Renal cortical epithelial cell (primary cell): ENCODE measurements around the gene RRP1. TPM values are rescaled to one million over a fixed set of nuclear protein-coding genes. Genes with fewer than 3 reads are reported as not detected.

Source experiments
- DNase-seq: peaks from one replicate; pipeline ENCODE4 v3.0.0-alpha.2; 2011; ENCODE audit warnings: low read depth
- total RNA-seq: library from RNA; depleted of rRNA; stranded (reverse); fragments of >200 nt; gene quantifications from 2 replicates; pipeline ENCODE4 v1.2.3, GENCODE V29; 2014

Gene RRP1
- total RNA-seq, 1 donor from 2014 or later: 26.4 TPM

DNA sequence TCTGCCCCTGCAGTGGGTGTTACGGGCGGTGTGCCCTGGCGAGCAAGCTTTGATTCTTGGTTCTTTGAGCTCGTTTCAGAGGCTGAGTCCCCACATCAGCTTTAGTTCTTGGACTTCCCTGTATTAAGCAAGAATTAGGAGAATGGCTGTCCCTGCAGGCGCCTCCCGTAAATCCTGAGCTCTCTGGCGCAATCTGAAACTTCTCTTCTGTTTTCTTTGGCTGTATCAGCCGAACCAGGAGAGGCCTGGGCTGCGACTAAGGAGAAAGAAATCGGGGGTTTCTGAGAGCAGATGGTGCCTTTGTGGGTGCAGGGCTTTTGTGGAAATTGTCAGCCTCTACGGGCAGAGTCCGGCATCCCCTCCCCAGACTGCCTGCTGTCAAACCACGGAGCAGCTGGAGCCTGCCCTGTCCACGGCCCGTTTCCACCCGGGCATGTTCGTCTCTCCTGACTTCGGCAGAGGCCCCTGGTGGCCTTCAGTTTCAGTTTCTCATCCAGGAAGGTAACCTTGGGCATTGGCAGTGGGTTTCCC is 31.2 kb upstream of the RRP1 start:
- no peak for DNase-seq

DNA sequence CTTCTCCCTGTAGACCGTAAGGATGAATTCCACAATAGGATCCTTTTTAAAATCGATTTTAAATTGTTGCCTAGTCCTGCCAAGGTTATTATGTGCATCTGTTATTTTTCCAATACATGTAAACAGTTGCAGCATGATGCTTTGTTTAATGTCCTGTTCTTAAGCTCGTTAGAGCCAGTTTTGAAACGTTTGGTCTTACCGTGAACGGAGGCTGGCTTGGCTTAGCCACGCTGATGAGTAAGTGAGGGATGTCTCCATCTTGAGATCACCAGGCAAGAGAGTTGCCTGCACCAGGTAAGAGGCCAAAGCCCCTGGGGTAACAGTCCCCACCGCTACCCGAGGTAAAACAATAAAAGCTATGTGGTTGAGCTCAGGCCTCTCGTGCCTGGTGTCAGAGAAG is 30.6 kb upstream of the RRP1 start:
- no peak for DNase-seq

DNA sequence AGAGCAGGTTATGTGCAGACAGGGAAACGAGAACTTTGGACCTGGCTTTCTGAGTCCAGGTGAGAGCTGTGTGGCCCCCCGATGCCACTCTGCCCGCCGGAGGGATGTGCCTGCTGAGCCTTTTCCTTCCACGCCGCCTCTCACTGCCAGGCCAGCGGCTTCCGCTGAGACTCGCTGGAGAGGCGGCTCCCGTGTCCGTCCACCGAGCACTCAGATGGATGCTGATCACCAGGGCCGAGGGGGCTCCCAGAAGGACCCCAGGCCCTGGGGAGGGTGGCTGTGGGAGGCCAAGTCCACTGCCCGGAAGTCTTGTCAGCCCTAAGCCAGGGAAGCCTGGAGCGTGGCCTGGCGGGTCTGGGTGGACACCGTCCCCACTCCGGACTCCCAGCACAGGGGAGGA is 29.7 kb upstream of the RRP1 start:
- DNase-seq: no peak

DNA sequence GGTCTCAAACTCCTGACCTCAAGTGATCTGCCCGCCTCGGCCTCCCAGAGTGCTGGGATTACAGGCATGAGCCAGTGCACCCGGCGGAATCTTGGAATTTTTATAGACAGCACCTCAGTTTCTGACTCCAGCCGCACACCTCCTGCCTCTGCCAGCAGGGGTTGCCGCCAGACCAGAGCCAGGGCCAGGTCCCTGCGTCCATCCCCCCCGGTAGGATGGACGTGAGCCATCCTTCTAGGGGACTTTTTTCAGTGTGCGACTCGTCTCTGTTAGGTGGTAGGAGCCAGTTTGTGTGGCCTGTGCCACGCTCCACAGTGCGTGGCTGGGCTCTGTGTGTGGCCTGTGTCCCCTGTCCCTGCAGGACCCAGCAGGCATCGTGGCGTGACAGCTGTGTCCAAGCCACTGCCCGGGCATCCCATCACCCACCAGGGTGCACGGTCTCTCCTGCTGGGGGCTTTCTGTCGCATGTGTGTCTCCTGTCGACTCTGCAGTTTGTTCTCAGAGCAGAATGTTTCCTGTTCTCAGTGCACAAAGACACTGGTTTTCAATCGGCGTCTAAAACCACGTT is 28.9 kb upstream of the RRP1 start:
- no peak for DNase-seq

GRCh38 chr21:43761886-43762285 is 27.5 kb upstream of the RRP1 start:
- no peak for DNase-seq

GRCh38 chr21:43762303-43763128 is 26.9 kb upstream of the RRP1 start:
- no peak for DNase-seq

GRCh38 chr21:43763901-43764523 is 25.4 kb upstream of the RRP1 start:
- no peak for DNase-seq

DNA sequence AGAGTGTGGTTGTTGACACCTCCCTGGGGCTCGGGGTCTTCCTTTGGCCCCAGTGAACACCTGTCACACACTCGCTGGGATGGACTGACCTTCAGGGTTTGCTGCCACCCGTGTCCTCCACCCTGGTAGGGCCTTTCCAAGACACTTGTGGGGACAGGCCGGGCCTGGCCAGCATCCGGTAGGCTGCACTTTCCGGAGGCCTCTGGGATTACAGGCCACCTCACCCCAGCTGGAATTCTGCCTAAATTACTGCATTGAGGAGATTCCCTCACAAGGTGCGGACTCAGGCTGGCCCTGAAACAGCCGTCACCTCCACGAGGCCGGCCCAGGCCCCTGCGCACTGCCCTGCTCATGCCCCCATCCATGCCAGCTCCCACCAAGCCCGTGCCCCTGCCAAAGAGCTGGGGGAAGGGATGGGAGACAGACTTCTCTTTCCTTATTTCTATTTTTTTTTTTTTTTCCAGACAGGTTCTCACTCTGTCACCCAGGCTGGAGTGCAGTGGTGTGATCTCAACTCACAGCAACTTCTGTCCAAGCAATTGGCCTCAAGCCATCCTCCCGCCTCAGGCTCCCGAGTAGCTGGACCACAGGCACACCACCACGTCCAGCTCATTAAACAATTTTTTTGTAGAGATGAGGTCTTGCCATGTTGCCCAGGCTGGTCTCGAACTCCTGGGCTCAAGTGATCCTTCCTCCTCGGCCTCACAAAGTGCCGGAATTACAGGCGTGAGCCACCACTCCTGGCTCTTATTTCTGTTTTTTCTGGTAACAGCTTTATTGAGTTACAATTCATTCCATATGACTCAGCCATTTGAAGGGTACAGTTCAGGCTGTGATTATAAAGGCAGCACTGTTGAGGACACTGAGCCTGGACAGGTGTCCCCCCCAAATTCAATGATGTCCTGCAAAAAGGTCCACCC is 24.5 kb upstream of the RRP1 start:
- DNase-seq: no peak

- DNase-seq: no peak
Observed at GRCh38 chr21:43766734-43767497, 22.5 kb upstream of the RRP1 start.

DNA sequence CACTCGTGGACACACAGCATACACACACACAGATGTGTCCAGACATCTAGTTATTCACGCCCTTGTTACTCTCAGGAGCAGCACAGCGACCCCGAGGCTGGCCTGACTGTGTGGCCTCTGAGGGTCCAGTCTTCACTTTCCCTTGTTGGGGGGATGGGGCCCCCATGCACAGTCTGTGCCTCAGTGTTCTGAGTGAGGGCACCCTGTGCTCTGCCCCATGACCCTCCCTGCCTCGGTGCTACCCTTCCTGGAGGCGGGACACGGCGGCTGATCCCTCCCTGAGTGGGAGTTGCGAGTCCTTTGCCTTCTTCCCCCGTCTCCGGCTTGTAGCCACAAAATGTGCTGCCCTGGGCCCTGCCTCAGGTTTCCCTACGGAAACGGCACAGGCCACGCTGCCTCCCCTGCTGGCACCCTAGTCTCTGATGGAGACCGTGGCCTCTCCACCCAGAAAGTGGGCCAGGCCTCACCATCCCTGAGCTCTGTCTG is 21.8 kb upstream of the RRP1 start:
- no peak for DNase-seq

DNA sequence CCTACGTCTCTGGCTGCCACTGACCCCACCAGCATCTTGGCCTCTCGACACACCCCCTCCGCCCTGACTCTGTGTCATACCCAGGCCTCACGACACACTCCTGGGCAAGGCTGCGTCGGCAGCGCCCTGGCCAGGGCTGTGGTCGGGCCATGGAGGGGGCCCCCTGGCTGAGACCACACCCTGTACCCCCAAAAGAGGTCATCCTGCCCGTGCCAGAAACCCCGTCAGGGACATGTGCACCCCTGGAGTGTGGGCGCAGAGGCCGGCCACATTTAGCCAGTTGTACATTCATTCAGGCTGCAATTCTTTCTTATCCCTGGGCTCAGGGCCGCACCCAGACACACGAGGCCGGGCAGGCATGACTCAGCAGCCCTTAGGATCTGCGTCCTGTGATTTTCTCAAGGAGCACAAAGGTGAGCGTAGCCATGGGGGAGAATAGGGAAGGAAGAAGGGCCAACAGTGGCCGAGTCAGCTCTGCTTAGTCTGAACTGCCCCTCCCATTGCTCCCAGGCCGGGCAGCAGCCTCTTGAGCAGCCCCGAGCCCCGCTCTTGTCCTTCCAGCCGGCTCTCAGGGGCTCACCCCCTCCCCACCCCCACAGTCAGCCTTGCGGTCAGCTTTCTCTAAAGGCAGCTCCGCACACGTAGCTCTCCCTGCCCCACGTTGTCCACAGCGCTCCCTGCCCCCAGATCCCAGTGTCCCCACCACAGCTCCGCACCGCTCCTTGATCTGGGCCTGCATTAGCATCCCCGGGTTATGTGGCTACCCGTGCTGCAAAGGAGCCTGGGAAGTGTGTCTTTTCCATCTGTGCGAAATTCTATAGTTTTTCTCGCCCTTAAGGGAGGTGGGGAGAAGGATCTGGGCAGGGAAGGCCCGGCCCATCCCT is 21.2 kb upstream of the RRP1 start:
- peak; percentile 91 for DNase-seq

DNA sequence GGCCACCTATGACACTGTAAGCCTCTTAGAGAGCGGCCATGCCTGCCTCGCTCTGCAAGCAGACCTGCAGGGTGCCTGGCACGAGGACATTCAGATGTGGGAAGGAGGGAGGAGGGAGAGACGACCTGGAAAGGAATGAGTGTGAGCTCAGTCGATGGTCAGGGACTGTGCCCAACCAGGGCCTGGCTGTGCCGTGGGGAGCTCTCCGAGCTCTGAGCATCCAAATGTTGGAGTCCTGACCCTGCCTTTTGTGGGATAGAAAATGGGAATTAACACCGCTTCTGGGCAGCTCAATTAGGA is 20.6 kb upstream of the RRP1 start:
- DNase-seq: no peak

- no peak for DNase-seq
Observed at GRCh38 chr21:43769325-43769958, 19.9 kb upstream of the RRP1 start.

- DNase-seq: no peak
Observed at GRCh38 chr21:43770066-43770655, 19.2 kb upstream of the RRP1 start.

DNA sequence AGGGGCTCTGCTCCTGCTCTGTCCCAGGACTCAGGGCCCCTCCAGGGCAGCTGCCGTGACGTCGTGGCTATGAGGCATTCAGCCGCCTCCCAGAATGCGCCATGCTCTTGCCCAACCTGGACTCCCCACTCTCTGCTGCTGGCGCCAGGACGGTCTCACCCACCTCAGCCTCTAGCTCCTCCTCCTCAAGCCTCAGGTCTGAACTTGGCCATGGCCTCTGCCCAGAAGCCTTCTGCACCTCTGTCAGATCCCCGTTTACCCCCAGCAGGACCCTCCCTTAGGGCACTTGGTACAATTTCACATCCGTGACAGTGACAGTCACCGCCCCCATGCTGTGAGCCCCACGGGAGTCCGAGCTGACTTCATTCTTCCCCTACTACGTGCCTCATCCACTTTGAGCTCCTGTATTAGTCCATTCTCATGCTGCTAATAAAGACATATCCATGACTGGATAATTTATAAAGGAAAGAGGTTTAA is 18.1 kb upstream of the RRP1 start:
- DNase-seq: no peak

GRCh38 chr21:43771698-43772424 is 17.5 kb upstream of the RRP1 start:
- DNase-seq: no peak

DNA sequence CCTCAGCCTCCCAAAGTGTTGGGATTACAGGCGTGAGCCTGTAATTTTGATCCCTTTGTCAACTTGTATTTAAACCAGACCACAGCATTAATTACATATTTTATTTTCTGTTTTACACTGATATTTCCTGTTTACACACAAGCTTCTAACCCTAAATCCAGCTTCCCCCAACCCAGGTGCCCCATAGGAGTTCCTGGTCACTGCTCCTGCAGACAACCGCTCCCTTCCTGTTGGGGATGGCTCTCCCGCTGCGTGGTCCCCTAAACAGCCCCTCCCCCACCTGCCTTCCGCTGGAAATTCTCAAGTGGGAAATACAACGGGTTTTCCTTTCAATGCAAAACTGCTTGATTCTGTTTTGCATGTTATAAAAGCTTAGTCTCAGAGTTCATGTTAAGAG is 17.0 kb upstream of the RRP1 start:
- DNase-seq: no peak

- no peak for DNase-seq
Observed at GRCh38 chr21:43774163-43774562, 15.2 kb upstream of the RRP1 start.
